MCF 10A (cell line): Measurements from ENCODE around the gene ST7. TPM values are rescaled to one million over a fixed set of nuclear protein-coding genes. Genes with fewer than 3 reads are reported as not detected.

ENCODE experiments used
- BruUV-seq: library from RNA; stranded (reverse); fragments of 400-500 nt; replicated peaks from 2 replicates; lab custom pipeline; 2021; lab: Mats Ljungman, UMichigan
- CTCF ChIA-PET: fragments of 300-600 bp; sonication (Branson Sonifier 250); formaldehyde crosslinking; extraction: SDS; loops from one replicate; lab custom pipeline; 2021; ENCODE audit warnings: antibody characterized with exemption, inconsistent platforms; lab: Yijun Ruan, JAX
- POLR2A ChIA-PET: fragments of 300-600, 350-650 bp; sonication (Branson Sonifier 250); formaldehyde crosslinking; extraction: SDS; loops from one replicate; lab custom pipeline; 2020; ENCODE audit warnings: antibody characterized with exemption, inconsistent platforms; lab: Yijun Ruan, JAX
- DNase-seq: peaks from one replicate; pipeline ENCODE4 v3.0.0-alpha.2; 2018; ENCODE audit not compliant: unreplicated experiment
- H3K27ac Mint-ChIP-seq: one replicate; pipeline ENCODE4 v1.8.0; 2022; ENCODE audit warnings: mild to moderate bottlenecking, low read depth, mixed read lengths; ENCODE audit not compliant: unreplicated experiment
- H3K27me3 Mint-ChIP-seq: one replicate; pipeline ENCODE4 v1.8.0; 2022; ENCODE audit warnings: mixed read lengths; ENCODE audit not compliant: insufficient read depth, unreplicated experiment
- H3K36me3 Mint-ChIP-seq: one replicate; pipeline ENCODE4 v1.8.0; 2022; ENCODE audit warnings: mild to moderate bottlenecking, moderate library complexity, mixed read lengths; ENCODE audit not compliant: insufficient read depth, unreplicated experiment
- H3K4me1 Mint-ChIP-seq: one replicate; pipeline ENCODE4 v1.8.0; 2022; ENCODE audit warnings: mixed read lengths; ENCODE audit not compliant: insufficient read depth, unreplicated experiment
- H3K4me3 Mint-ChIP-seq: one replicate; pipeline ENCODE4 v1.8.0; 2022; ENCODE audit warnings: mild to moderate bottlenecking, moderate library complexity, mixed read lengths; ENCODE audit not compliant: unreplicated experiment
- H3K9me3 Mint-ChIP-seq: one replicate; pipeline ENCODE4 v1.8.0; 2022; ENCODE audit warnings: mixed read lengths; ENCODE audit not compliant: unreplicated experiment
- CTCF ChIP-seq: fragments of 200-600 bp; IDR thresholded peaks from one replicate; pipeline ENCODE4 v1.8.0; 2022; ENCODE audit warnings: antibody characterized with exemption, mild to moderate bottlenecking; ENCODE audit not compliant: unreplicated experiment
- intact Hi-C: fragments of 100-400 bp; cut with micrococcal nuclease; formaldehyde crosslinking; loops from 2 replicates; pipeline ENCODE4 v1.14.1; 2022
- total RNA-seq: library from RNA; stranded (reverse); gene quantifications from 2 replicates; pipeline ENCODE4 v1.2.3, GENCODE V29; 2022

The ST7 gene
- total RNA-seq, 1 experiment from 2014 or later, result 18.5 TPM

DNA sequence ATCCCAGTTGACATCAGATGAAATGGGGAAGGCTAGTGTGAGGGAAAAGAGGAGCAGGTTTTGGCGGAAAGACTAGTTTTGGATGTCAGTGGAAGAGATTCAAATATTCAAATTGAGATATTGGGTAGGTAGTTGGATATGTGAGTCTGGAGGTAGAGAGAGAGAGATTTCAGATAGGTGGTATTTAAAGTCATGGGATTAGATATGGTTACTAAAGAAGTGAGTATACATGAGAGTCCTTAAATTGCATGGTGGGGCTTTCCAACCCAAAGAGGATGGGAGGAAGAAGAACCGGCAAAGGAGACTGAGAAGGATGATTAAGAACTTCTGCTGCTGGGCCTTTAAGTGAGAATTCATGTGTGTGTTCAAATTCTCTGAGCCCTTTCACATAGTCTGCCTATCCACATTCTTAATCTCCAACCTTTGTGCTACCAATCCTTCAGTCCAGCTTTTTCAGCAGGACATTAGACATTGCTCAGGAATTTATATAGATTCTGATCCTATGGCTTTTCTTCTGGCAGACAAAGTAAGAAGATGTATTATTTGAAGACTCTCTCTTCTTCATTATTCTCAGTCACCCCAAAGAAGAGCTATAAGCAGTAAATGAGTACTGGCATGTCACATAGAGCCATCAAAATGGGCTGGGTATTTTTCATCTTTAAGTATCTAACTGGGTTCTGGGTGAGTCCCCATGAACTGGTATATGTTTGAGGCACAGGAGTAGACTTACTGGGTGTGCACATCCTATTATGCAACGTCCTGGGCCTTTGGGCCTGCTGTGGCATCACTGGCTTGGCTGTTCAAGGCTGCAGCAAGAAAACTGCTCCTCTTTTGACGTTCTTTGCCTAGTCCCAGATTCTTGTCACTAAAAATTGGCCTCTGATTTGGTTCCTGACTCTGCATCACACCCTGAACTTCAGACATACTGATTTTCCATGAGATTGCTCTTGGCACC, 33.6 kb downstream of the ST7 start:
- POLR2A ChIA-PET, result interaction anchor here (0.7 to 1.3 kb wide), 4 partner anchors 101 to 141 kb away, joined by 3 to 4 read pairs (median 3); no protein-coding TSS in a partner anchor

DNA sequence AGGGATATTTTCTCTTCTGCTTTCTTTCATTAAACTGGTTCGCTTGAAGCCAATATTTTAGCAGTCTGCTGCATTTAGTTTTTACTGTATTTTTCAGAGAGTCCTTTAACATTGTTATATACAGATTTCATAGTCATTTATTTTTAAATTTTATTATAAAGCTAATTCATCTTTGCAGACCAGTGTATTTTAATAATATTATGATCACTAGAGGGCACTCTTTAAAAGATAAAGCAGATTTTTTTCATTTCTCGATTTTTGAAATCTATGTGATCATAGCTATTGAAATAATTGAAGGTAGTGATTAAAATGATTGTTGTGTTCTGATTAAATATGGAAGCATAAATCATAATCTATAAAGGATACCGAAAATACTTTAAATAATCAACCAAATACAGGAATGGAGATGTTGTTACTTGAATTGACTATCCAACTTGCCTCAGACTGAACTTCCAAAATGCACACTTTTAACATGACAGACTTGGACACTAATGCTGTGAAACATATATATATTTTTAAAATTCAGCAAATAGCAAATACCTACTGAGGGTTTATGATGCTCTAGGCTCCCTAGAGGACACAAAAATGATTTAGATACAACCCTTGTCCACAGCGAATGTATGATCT, 35.2 kb downstream of the ST7 start:
- BruUV-seq, result no TSS peak
- Mint-ChIP-seq H3K4me3 (no peak overlapping the region), H3K27me3 (no peaks in the 10 kb centered on the region), H3K27ac (no peak overlapping the region), H3K4me1 (no peaks in the 10 kb centered on the region), H3K36me3 (no peaks in the 10 kb centered on the region), H3K9me3 (no peaks in the 10 kb centered on the region)
- intact Hi-C loops, result loop anchor here (1.0 to 5.0 kb wide), 2 partner anchors 24 to 399 kb away; no protein-coding TSS in a partner anchor
- CTCF ChIA-PET, result interaction anchor here (0.6 to 9.6 kb wide), 28 partner anchors 8 to 330 kb away, joined by 3 to 278 read pairs (median 4); no protein-coding TSS in a partner anchor
- no peak for DNase-seq
- TF ChIP-seq CTCF, result peak; percentile 36
- POLR2A ChIA-PET, result interaction anchor here (1.2 kb wide), 1 partner anchor 34 kb away, joined by 5 read pairs; no protein-coding TSS in a partner anchor

More for the DNA sequence above, 33.6 kb downstream of the ST7 start:
- Mint-ChIP-seq H3K9me3 (no peaks in the 10 kb centered on the region), H3K36me3 (no peaks in the 10 kb centered on the region), H3K27me3 (no peaks in the 10 kb centered on the region), H3K27ac (no peak overlapping the region), H3K4me1 (no peaks in the 10 kb centered on the region), H3K4me3 (no peak overlapping the region)
- BruUV-seq, result no TSS peak
- CTCF ChIA-PET, result interaction anchor here (0.6 to 9.6 kb wide), 20 partner anchors 8 to 398 kb away, joined by 3 to 278 read pairs (median 4); no protein-coding TSS in a partner anchor
- TF ChIP-seq CTCF, result no peak
- intact Hi-C loops, result loop anchor here (5.0 kb wide), 1 partner anchor 400 kb away; no protein-coding TSS in a partner anchor
- DNase-seq, result no peak

DNA sequence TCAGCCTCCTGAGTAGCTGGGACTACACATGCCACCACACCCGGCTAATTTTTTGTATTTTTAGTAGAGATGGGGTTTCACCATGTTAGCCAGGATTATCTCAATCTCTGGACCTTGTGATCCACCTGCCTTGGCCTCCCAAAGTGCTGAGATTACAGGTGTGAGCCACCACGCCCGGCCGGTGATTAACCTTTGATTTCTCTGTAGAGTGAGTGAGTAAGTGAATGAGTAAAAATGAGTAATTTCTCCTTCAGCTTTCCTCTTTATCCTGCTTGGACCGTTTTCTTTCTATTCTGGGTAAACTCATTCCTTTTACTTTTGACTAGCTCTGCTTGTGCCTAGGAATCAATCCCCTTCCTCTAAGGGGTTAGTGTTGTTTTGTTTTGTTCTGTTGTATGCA, 36.8 kb downstream of the ST7 start:
- Mint-ChIP-seq H3K9me3 (no peaks in the 10 kb centered on the region), H3K4me3 (no peak overlapping the region), H3K27me3 (no peaks in the 10 kb centered on the region), H3K27ac (no peak overlapping the region), H3K36me3 (no peaks in the 10 kb centered on the region), H3K4me1 (no peaks in the 10 kb centered on the region)
- no peak for TF ChIP-seq CTCF
- DNase-seq, result no peak
- POLR2A ChIA-PET, result interaction anchor here (0.6 to 1.2 kb wide), 5 partner anchors 8 to 1184 kb away, joined by 3 to 5 read pairs (median 3); partner anchors contain the start of gene ST7
- CTCF ChIA-PET, result interaction anchor here (0.8 to 9.6 kb wide), 10 partner anchors 10 to 131 kb away, joined by 3 to 278 read pairs (median 4); no protein-coding TSS in a partner anchor
- intact Hi-C loops, result no loop called here
- BruUV-seq, result no TSS peak
